ENCODE results near the gene WNT3. TPM values are rescaled to one million over a fixed set of nuclear protein-coding genes. Genes with fewer than 3 reads are reported as not detected.

The WNT3 gene
- total and polyA plus RNA-seq, 8 donors = 0.24 to 0.72 (median 0.38) TPM

DNA sequence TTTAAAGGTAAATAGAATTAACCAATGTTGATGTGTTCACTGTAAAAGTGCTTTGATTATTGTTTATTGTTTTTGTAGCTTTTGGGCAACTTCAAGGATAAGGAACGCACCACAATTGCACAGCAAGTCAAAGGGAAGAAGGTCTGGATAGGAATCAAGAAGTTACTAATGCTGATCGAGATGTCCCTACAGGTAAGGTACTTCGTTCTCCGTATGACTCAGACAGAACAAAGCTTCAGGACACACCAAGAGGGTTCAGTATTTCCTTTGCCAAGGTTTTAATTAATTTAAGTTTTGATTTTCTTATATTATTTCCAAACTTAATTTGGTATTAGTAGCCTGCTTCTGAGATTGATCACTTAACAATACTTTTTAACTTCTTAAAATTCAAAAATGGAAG, 67.1 kb downstream of the WNT3 start:
- FAIRE-seq = no peak
- Histone ChIP-seq H3K27me3 (no peaks in the 10 kb centered on the region), H3K4me3 (no peak overlapping the region), H3K27ac (no peak overlapping the region), H3K4me1 (no peaks in the 10 kb centered on the region), H3K9me3 (no peaks in the 10 kb centered on the region), H3K36me3 (peaks cover 0 to 13% (median 0%) of the 10 kb centered on the region in 3 donors)
- TF ChIP-seq, protein P1, sequence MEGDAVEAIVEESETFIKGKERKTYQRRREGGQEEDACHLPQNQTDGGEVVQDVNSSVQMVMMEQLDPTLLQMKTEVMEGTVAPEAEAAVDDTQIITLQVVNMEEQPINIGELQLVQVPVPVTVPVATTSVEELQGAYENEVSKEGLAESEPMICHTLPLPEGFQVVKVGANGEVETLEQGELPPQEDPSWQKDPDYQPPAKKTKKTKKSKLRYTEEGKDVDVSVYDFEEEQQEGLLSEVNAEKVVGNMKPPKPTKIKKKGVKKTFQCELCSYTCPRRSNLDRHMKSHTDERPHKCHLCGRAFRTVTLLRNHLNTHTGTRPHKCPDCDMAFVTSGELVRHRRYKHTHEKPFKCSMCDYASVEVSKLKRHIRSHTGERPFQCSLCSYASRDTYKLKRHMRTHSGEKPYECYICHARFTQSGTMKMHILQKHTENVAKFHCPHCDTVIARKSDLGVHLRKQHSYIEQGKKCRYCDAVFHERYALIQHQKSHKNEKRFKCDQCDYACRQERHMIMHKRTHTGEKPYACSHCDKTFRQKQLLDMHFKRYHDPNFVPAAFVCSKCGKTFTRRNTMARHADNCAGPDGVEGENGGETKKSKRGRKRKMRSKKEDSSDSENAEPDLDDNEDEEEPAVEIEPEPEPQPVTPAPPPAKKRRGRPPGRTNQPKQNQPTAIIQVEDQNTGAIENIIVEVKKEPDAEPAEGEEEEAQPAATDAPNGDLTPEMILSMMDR (IDR thresholded peaks at IDR 0.05) = no peak
- intact Hi-C loops (cut with DNase I) = no loop called here
- no peak for ATAC-seq
- no peak for DNase-seq
- WGBS, 2 donors = 95 to 98% methylated on average over 4 of the region's 4 CpGs

DNA sequence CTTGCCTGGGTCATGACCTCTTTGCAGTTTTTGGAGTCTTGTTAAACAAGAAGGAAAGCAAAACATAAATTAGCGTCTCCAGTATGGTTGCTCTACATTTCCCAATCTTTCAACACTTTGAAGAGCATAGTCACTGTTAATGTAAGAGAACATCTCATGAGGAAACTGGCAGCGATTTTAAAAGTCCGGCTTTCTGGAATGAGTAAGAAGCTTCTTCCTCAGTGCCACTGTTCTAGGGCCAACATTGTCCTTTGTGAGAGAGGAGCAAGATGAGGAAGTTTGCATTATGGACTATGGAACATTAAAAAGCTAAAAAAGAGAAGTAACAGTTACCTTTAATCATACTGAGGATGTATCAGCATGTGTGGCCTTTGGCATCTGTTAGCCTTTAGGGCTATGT, 73.1 kb downstream of the WNT3 start:
- DNase-seq (no peak), ATAC-seq (no peak), FAIRE-seq (no peak)
- intact Hi-C loops (cut with DNase I) = no loop called here
- Histone ChIP-seq H3K4me3 (no peak overlapping the region), H3K27ac (no peak overlapping the region), H3K27me3 (no peaks in the 10 kb centered on the region), H3K36me3 (no peaks in the 10 kb centered on the region), H3K4me1 (no peaks in the 10 kb centered on the region), H3K9me3 (no peaks in the 10 kb centered on the region)
- 95 to 96% methylated on average over 3 of the region's 3 CpGs for WGBS, 2 donors
- TF ChIP-seq, protein P1 (IDR thresholded peaks at IDR 0.05) = no peak

DNA sequence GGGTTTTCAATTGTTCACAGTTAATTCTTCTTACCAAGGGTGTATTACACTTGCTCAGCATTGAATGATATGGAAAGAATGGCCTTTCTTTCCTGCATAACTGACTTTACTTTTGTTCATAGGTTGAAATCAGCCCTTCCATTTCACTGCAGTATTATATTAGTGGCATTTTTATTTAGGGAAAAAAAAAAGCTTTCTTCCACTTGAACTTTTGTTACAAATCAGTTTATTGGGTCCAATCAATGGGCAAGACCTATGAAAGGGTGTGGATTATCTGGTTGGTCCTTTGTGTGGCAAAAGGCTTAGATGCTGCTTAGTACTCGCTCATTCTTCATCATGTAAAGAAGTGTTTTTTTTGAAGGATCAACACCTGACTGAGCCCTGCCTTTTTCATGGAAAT, 74.1 kb downstream of the WNT3 start:
- FAIRE-seq = no peak
- DNase-seq = no peak
- TF ChIP-seq, protein P1 (IDR thresholded peaks at IDR 0.05) = no peak
- no peak overlapping the region for H3K27ac ChIP-seq
- ATAC-seq = no peak
- no peaks in the 10 kb centered on the region for H3K4me1 ChIP-seq
- 97 to 100% methylated on average over 1 of the region's 1 CpG for WGBS, 2 donors
- no peaks in the 10 kb centered on the region for H3K27me3 ChIP-seq
- H3K4me3 ChIP-seq = no peak overlapping the region
- no peaks in the 10 kb centered on the region for H3K36me3 ChIP-seq
- H3K9me3 ChIP-seq = no peaks in the 10 kb centered on the region
- intact Hi-C loops (cut with DNase I) = no loop called here

DNA sequence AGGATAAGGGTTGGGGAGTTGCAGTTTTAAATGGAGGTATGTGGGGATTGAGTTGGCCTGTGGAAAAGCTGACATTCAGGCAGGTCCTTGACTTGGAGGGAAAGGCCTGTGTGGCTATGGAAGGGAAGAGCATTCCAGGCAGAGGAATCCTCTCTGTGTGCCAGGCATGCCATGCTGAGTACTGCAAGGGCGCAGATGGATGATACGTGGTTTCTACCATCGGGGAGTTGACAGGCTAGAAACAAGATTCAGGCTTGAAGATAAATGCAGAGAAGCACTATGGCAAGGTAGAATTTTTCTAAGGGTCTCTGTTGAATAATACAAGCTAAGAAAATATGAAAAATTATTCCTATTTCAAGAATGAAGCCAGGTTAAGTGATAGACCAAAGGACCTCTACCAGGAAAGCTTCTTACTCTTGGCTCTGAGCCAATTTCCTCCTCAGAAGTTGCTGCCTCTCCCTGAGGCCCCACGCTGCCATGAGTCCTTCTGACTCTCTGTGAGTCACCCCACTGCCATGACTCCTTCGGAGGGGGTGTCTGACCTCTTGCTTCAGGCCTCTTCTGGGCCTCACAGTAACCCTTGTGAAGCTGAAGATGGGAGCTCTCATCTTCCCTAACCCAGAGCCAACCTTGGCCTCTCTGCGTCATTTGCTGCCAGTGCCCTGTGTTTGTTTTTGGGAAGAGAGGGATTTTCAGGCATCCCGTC, 75.8 kb downstream of the WNT3 start:
- no peaks in the 10 kb centered on the region for H3K9me3 ChIP-seq
- no peaks in the 10 kb centered on the region for H3K27me3 ChIP-seq
- H3K36me3 ChIP-seq = no peaks in the 10 kb centered on the region
- H3K27ac ChIP-seq = no peak overlapping the region
- H3K4me3 ChIP-seq = no peak overlapping the region
- TF ChIP-seq, protein P1 (IDR thresholded peaks at IDR 0.05) = no peak
- FAIRE-seq (no peak), ATAC-seq (peak in 3 of 4 donors; percentile 15 to 54 (median 53)), DNase-seq (no peak)
- 83 to 84% methylated on average over 7 of the region's 7 CpGs for WGBS, 2 donors
- intact Hi-C loops (cut with DNase I) = no loop called here
- no peaks in the 10 kb centered on the region for H3K4me1 ChIP-seq

DNA sequence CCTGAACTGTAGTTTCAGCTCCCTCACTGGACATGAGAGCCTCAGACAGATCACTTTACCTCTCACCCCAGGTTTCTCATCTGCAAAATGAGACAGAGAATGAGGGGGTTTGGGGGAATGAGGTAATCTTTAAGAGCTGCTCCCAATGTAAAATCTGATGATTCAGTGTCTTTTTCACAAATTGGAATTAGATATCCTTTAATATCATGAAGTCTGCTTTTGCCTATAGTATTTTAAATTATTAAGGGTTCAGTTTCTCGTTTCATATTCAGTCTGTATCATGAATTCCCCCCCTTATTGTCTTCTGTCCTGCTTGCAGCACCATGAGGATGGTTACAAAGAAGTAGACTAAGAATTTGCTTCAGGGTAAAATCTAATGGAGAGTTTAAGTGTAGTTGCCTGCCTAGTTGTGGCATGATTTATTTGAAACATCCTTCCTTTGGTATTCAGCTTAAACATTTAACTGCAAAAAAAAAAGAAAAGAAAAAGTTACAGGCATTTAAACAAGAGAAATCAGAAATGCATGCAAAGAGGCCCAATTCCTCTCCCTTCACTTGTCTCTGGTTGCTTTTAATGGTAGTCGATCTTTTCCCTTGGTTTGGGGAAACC, 77.3 kb downstream of the WNT3 start:
- Histone ChIP-seq H3K4me3 (no peak overlapping the region), H3K27ac (no peak overlapping the region), H3K27me3 (no peaks in the 10 kb centered on the region), H3K36me3 (no peaks in the 10 kb centered on the region), H3K4me1 (no peaks in the 10 kb centered on the region), H3K9me3 (no peaks in the 10 kb centered on the region)
- ATAC-seq = no peak
- intact Hi-C loops (cut with DNase I) = no loop called here
- DNase-seq = no peak
- TF ChIP-seq, protein P1 (IDR thresholded peaks at IDR 0.05) = no peak
- FAIRE-seq = no peak
- WGBS, 2 donors = 91 to 92% methylated on average over 2 of the region's 2 CpGs
